ENCODE measurements around the gene HES4.

Gene HES4

DNA sequence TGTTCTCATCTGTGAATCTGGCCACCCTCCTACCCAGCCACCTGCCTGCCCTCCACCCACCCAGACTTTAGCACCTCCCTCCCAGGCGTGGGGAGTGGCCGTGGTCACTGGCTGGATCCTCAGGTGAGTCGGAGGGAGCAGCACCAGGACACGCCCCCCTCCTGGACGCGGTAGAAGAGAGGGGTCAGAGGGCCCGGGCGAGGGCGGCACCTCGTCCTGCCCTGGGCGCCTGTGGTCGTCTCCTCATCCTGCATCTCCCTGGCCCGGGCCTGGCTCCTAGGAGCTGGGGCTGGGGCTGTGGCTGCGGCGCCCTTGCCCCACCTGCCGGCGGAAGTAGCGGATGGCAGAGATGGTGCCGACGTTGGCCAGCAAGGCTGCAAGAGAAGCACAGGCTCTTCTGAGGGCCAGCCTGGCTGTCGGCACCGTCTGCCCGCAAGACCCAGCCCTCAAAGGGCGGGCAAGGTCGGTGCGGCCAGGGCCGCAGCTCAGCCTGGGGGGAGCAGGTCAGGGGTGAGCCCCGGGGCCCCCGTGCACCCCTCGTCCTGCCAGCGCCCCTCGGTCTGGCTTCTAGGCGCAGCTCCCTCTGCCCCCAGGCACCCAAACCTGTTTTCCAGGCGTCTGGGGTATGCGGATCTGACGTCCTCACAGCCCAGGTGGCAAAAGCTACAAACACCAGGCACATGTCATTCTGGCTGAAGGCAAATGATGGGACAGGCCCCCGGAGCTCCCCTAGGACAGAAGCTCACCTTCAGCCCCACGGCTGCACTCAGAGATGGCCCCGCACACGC lies 23.8 kb downstream of the HES4 start:
- H3K36me3 ChIP-seq (replicated peaks in 1 of 2; ENCODE audit: control insufficient read depth in 2 of 2, insufficient read depth in 2 of 2, low read length in 2 of 2), result no peaks in the 10 kb centered on the region
- peak overlapping the region; percentile 41 for H2AK5ac ChIP-seq (ENCODE audit: low read depth, low read length)
- H2BK15ac ChIP-seq (ENCODE audit: low read length), result peak overlapping the region; percentile 58
- H3K18ac ChIP-seq (ENCODE audit: low read length), result peak overlapping the region; percentile 90
- peak overlapping the region; percentile 69 for H3K4ac ChIP-seq (ENCODE audit: low read length)
- peak overlapping the region in 1 of 2 donors; percentile 62 for H3K4me3 ChIP-seq (ENCODE audit: low read length in 2 of 2)
- no peak overlapping the region for H4K8ac ChIP-seq (ENCODE audit: low read depth, low read length)
- H2AFZ ChIP-seq (ENCODE audit: low read length), result peak overlapping the region; percentile 94
- H3K9me3 ChIP-seq (replicated peaks in 1 of 2; ENCODE audit: control insufficient read depth in 2 of 2, insufficient read depth in 1 of 2, low read depth in 1 of 2, low read length in 2 of 2), result no peaks in the 10 kb centered on the region
- no peak overlapping the region for H4K91ac ChIP-seq (ENCODE audit: low read depth, low read length, poor library complexity)
- peak overlapping the region; percentile 43 for H3K4me2 ChIP-seq (ENCODE audit: insufficient read depth, low read length, poor library complexity, severe bottlenecking)
- H3K27ac ChIP-seq (replicated peaks; ENCODE audit: low read length), result no peak overlapping the region
- peak overlapping the region; percentile 50 for H3K9ac ChIP-seq (ENCODE audit: low read depth, low read length, poor library complexity)
- peaks cover 0 to 67% (median 20%) of the 10 kb centered on the region in 3 experiments for H3K27me3 ChIP-seq (ENCODE audit: control insufficient read depth in 3 of 3, insufficient read depth in 3 of 3, low read depth in 1 of 3, low read length in 3 of 3)
- H2BK120ac ChIP-seq (ENCODE audit: low read depth, low read length), result no peak overlapping the region
- no peak for DNase-seq (ENCODE audit: low spot score)
- H3K14ac ChIP-seq (ENCODE audit: low read length), result peak overlapping the region; percentile 2
- H2BK12ac ChIP-seq (ENCODE audit: low read length), result peak overlapping the region; percentile 73
- no peaks in the 10 kb centered on the region for H3K79me1 ChIP-seq (ENCODE audit: low read depth, low read length)
- WGBS, 2 donors (ENCODE audit: extremely low coverage in 2 of 2, insufficient read length in 2 of 2, insufficient replicate concordance in 1 of 2), result no CpG with 5 or more reads among the region's 40 CpGs
- H3K4me1 ChIP-seq (ENCODE audit: control insufficient read depth in 2 of 2, insufficient read depth in 1 of 2, low read depth in 1 of 2, low read length in 2 of 2), result peaks cover 1 to 4% of the 10 kb centered on the region in 2 donors
- peak overlapping the region; percentile 80 for H3K23ac ChIP-seq (ENCODE audit: low read depth, low read length, poor library complexity)
- peak overlapping the region; percentile 53 for H2BK5ac ChIP-seq (ENCODE audit: low read length)

DNA sequence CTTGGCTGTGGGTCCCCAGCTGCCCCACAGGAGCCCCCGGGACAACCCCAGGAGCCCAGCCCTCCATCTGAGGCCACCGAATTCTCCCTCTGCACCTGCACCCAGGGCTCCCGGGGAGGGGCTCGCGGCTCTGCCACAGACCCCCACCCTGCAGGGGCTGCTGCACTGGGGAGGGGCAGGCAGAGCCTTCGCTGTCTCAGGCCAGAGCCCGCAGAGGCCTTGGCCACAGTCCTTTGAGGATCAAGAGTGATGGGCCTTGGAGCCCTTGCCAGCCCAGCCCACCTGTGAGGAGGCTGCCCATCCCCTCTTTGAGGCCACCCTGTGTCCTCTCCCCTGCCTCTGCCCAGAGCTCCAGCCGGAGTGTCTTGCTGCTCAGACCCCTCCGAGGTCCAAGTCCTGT lies 24.5 kb downstream of the HES4 start:
- Histone ChIP-seq H4K91ac (ENCODE audit: low read depth, low read length, poor library complexity) (no peak overlapping the region), H3K14ac (ENCODE audit: low read length) (peak overlapping the region; percentile 38), H2AK5ac (ENCODE audit: low read depth, low read length) (peak overlapping the region; percentile 41), H2BK12ac (ENCODE audit: low read length) (no peak overlapping the region), H3K79me1 (ENCODE audit: low read depth, low read length) (no peaks in the 10 kb centered on the region), H3K9ac (ENCODE audit: low read depth, low read length, poor library complexity) (peak overlapping the region; percentile 30), H3K18ac (ENCODE audit: low read length) (peak overlapping the region; percentile 64), H2AFZ (ENCODE audit: low read length) (no peak overlapping the region), H3K23ac (ENCODE audit: low read depth, low read length, poor library complexity) (no peak overlapping the region), H2BK5ac (ENCODE audit: low read length) (no peak overlapping the region), H4K8ac (ENCODE audit: low read depth, low read length) (no peak overlapping the region), H3K4me2 (ENCODE audit: insufficient read depth, low read length, poor library complexity, severe bottlenecking) (no peak overlapping the region), H3K27me3 (ENCODE audit: control insufficient read depth in 3 of 3, insufficient read depth in 3 of 3, low read depth in 1 of 3, low read length in 3 of 3) (peaks cover 2 to 68% (median 28%) of the 10 kb centered on the region in 3 experiments), H3K4me3 (ENCODE audit: low read length in 2 of 2) (no peak overlapping the region), H2BK120ac (ENCODE audit: low read depth, low read length) (no peak overlapping the region), H3K27ac (replicated peaks; ENCODE audit: low read length) (no peak overlapping the region), H3K4me1 (ENCODE audit: control insufficient read depth in 2 of 2, insufficient read depth in 1 of 2, low read depth in 1 of 2, low read length in 2 of 2) (peaks cover 1 to 4% of the 10 kb centered on the region in 2 donors), H3K4ac (ENCODE audit: low read length) (no peak overlapping the region), H3K36me3 (replicated peaks in 1 of 2; ENCODE audit: control insufficient read depth in 2 of 2, insufficient read depth in 2 of 2, low read length in 2 of 2) (no peaks in the 10 kb centered on the region), H3K9me3 (replicated peaks in 1 of 2; ENCODE audit: control insufficient read depth in 2 of 2, insufficient read depth in 1 of 2, low read depth in 1 of 2, low read length in 2 of 2) (no peaks in the 10 kb centered on the region), H2BK15ac (ENCODE audit: low read length) (peak overlapping the region; percentile 58)
- DNase-seq (ENCODE audit: low spot score), result no peak
- WGBS, 2 donors (ENCODE audit: extremely low coverage in 2 of 2, insufficient read length in 2 of 2, insufficient replicate concordance in 1 of 2), result no CpG with 5 or more reads among the region's 9 CpGs

DNA sequence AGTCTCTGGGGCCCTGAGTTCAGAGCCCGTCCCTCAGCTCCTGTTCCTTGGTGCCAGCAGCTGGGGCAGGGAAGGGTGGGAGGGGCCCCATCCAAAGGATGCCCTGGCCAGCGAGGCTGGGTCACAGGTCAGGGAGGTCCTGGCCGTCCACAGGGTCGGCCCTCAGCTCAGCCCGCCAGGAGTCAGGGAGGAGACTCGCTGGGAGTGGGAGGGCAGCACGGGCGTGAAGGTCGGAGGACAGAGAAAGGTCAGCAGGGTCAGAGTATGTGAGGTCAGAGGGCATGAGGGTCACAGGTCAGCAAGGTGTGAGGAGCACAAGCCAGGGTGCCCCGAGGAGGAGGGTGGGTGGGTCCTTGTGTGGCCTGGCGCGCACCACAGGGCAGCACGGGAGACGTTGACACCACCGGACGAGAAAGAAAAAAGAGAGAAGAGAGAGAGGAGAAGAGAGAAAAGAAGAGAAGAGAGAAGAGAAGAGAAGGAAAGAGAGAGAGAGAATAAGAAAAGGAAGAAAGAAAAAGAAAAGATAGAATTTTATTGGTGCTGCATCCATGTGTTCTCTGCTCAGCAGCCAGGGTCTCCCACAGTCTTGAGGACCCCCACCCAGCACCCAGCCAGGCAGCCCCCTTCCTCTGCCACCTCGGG lies 25.1 kb downstream of the HES4 start:
- peak overlapping the region; percentile 58 for H2BK15ac ChIP-seq (ENCODE audit: low read length)
- H2BK12ac ChIP-seq (ENCODE audit: low read length), result no peak overlapping the region
- peaks cover 1 to 4% of the 10 kb centered on the region in 2 donors for H3K4me1 ChIP-seq (ENCODE audit: control insufficient read depth in 2 of 2, insufficient read depth in 1 of 2, low read depth in 1 of 2, low read length in 2 of 2)
- peak overlapping the region; percentile 60 for H2BK5ac ChIP-seq (ENCODE audit: low read length)
- no peak overlapping the region for H3K4ac ChIP-seq (ENCODE audit: low read length)
- no peak overlapping the region for H2AFZ ChIP-seq (ENCODE audit: low read length)
- H2BK120ac ChIP-seq (ENCODE audit: low read depth, low read length), result no peak overlapping the region
- H3K9me3 ChIP-seq (replicated peaks in 1 of 2; ENCODE audit: control insufficient read depth in 2 of 2, insufficient read depth in 1 of 2, low read depth in 1 of 2, low read length in 2 of 2), result no peaks in the 10 kb centered on the region
- no peak overlapping the region for H4K91ac ChIP-seq (ENCODE audit: low read depth, low read length, poor library complexity)
- H3K27me3 ChIP-seq (ENCODE audit: control insufficient read depth in 3 of 3, insufficient read depth in 3 of 3, low read depth in 1 of 3, low read length in 3 of 3), result peaks cover 5 to 69% (median 32%) of the 10 kb centered on the region in 3 experiments
- H3K27ac ChIP-seq (replicated peaks; ENCODE audit: low read length), result no peak overlapping the region
- no peaks in the 10 kb centered on the region for H3K79me1 ChIP-seq (ENCODE audit: low read depth, low read length)
- H2AK5ac ChIP-seq (ENCODE audit: low read depth, low read length), result peak overlapping the region; percentile 68
- peak overlapping the region; percentile 38 for H3K14ac ChIP-seq (ENCODE audit: low read length)
- no peaks in the 10 kb centered on the region for H3K36me3 ChIP-seq (replicated peaks in 1 of 2; ENCODE audit: control insufficient read depth in 2 of 2, insufficient read depth in 2 of 2, low read length in 2 of 2)
- no peak overlapping the region for H3K23ac ChIP-seq (ENCODE audit: low read depth, low read length, poor library complexity)
- no peak overlapping the region for H3K4me2 ChIP-seq (ENCODE audit: insufficient read depth, low read length, poor library complexity, severe bottlenecking)
- H3K18ac ChIP-seq (ENCODE audit: low read length), result no peak overlapping the region
- DNase-seq (ENCODE audit: low spot score), result no peak
- no peak overlapping the region for H4K8ac ChIP-seq (ENCODE audit: low read depth, low read length)
- WGBS, 2 donors (ENCODE audit: extremely low coverage in 2 of 2, insufficient read length in 2 of 2, insufficient replicate concordance in 1 of 2), result no CpG with 5 or more reads among the region's 17 CpGs
- peak overlapping the region in 1 of 2 donors; percentile 58 for H3K4me3 ChIP-seq (ENCODE audit: low read length in 2 of 2)
- H3K9ac ChIP-seq (ENCODE audit: low read depth, low read length, poor library complexity), result no peak overlapping the region

DNA sequence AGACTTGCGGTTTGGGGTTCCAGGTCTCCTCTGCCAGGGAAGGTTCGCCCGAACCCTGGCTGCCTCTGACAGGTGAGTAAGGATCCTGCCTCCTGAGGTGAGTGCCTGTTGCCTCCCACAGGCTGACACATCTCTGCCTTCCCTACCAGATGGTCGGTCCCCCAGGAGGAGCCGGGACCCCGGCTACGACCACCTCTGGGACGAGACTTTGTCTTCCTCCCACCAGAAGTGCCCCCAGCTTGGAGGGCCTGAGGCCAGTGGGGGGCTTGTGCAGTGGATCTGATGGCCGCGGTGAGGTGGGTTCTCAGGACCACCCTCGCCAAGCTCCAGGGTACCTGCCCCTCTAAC lies 25.6 kb downstream of the HES4 start:
- Histone ChIP-seq H3K14ac (ENCODE audit: low read length) (no peak overlapping the region), H3K9ac (ENCODE audit: low read depth, low read length, poor library complexity) (no peak overlapping the region), H4K8ac (ENCODE audit: low read depth, low read length) (no peak overlapping the region), H3K36me3 (replicated peaks in 1 of 2; ENCODE audit: control insufficient read depth in 2 of 2, insufficient read depth in 2 of 2, low read length in 2 of 2) (peaks cover 0 to 2% of the 10 kb centered on the region in 2 donors), H3K9me3 (replicated peaks in 1 of 2; ENCODE audit: control insufficient read depth in 2 of 2, insufficient read depth in 1 of 2, low read depth in 1 of 2, low read length in 2 of 2) (peaks cover 0 to 5% of the 10 kb centered on the region in 2 donors), H3K27ac (replicated peaks; ENCODE audit: low read length) (no peak overlapping the region), H3K4me1 (ENCODE audit: control insufficient read depth in 2 of 2, insufficient read depth in 1 of 2, low read depth in 1 of 2, low read length in 2 of 2) (peaks cover 1 to 4% of the 10 kb centered on the region in 2 donors), H3K4me3 (ENCODE audit: low read length in 2 of 2) (no peak overlapping the region), H3K18ac (ENCODE audit: low read length) (no peak overlapping the region), H2BK5ac (ENCODE audit: low read length) (peak overlapping the region; percentile 60), H3K4me2 (ENCODE audit: insufficient read depth, low read length, poor library complexity, severe bottlenecking) (no peak overlapping the region), H2BK120ac (ENCODE audit: low read depth, low read length) (peak overlapping the region; percentile 81), H2AFZ (ENCODE audit: low read length) (no peak overlapping the region), H3K4ac (ENCODE audit: low read length) (no peak overlapping the region), H2AK5ac (ENCODE audit: low read depth, low read length) (peak overlapping the region; percentile 70), H3K23ac (ENCODE audit: low read depth, low read length, poor library complexity) (peak overlapping the region; percentile 65), H2BK12ac (ENCODE audit: low read length) (no peak overlapping the region), H3K79me1 (ENCODE audit: low read depth, low read length) (no peaks in the 10 kb centered on the region), H4K91ac (ENCODE audit: low read depth, low read length, poor library complexity) (no peak overlapping the region), H3K27me3 (ENCODE audit: control insufficient read depth in 3 of 3, insufficient read depth in 3 of 3, low read depth in 1 of 3, low read length in 3 of 3) (peaks cover 5 to 69% (median 38%) of the 10 kb centered on the region in 3 experiments), H2BK15ac (ENCODE audit: low read length) (peak overlapping the region; percentile 67)
- no peak for DNase-seq (ENCODE audit: low spot score)
- no CpG with 5 or more reads among the region's 11 CpGs for WGBS, 2 donors (ENCODE audit: extremely low coverage in 2 of 2, insufficient read length in 2 of 2, insufficient replicate concordance in 1 of 2)

Data from neuronal stem cell (in vitro differentiated cells).